ENCODE measurements around the gene DNAH9.

DNAH9 gene

GRCh38 chr17:11598274-11599221, at the start of gene DNAH9:
DNAH9 (plus strand) TSS chr17:11598470; CDS start chr17:11598499, 29 bp downstream.
- DNase-seq (ENCODE audit: low read depth) = no peak

- no peak for DNase-seq (ENCODE audit: low read depth)
Observed at GRCh38 chr17:11550431-11550830, 47.8 kb upstream of the DNAH9 start.

- DNase-seq (ENCODE audit: low read depth) = no peak
Observed at GRCh38 chr17:11551442-11551841, 46.8 kb upstream of the DNAH9 start.

DNA sequence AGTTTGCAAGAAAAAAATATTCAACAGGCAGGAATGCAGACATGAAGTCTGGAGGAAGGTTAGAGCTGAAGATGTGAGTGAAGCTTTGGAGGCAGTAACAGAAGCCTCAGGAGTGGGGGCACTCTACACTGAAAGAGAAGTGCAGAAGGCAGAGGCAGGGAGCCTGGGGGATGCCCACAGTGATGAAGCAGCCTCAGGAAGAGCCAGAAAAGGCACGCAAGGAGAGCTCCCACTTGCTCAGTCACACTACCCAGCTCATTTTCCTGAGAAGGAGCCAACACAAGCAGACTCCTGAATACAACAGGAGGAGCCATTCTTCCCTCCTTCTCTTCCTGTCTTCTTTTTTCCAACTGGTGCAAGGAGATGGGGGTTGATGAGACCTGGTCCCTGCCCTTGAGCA, 45.1 kb upstream of the DNAH9 start:
- no peak for DNase-seq (ENCODE audit: low read depth)

GRCh38 chr17:11554042-11554441, 44.2 kb upstream of the DNAH9 start:
- DNase-seq (ENCODE audit: low read depth) = no peak

DNA sequence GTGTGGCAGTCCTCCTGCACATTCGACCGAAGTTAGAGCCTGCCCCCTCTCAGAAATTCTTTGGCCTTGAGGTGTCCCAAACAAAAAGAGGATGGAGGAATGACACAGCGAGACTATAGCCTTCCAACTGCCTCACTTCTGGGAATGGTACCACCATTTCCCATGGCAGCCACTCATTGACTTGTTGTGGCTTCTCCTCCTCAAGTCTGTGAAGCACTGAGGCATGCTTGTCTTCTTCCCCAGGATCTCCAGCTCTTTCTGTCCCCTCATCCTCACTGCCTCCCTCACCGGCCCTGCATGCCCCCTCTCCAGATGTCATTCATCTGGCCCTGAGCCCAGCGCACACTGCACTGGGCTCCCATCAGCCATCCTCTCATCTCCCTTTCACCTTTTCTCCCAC, 43.7 kb upstream of the DNAH9 start:
- DNase-seq (ENCODE audit: low read depth) = no peak

GRCh38 chr17:11555530-11555929, 42.7 kb upstream of the DNAH9 start:
- DNase-seq (ENCODE audit: low read depth) = no peak

DNA sequence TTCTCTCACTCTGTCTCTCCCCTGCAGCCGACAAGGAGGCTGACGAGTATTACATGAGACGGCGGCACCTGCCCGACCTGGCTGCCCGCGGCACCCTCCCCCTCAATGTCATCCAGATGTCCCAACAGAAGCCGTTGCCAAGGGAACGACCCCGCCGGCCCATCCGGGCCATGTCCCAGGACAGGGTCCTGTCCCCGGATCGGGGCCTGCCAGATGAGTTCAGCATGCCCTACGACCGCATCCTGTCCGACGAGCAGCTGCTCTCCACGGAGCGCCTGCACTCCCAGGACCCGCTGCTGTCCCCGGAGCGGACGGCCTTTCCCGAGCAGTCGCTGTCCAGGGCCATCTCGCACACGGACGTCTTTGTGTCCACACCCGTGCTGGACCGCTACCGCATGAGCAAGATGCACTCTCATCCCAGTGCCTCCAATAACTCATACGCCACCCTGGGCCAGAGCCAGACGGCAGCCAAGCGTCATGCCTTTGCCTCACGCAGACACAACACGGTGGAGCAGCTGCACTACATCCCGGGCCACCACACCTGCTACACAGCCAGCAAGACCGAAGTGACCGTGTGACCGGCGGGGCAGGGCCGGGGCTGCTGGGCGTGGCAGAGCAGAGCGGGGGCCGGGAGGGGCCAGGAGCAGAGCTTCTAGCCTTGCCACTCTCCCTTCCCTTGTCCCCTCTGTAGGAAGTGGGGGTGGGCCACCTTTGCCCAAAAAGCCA, 40.4 kb upstream of the DNAH9 start:
- DNase-seq (ENCODE audit: low read depth) = no peak

DNA sequence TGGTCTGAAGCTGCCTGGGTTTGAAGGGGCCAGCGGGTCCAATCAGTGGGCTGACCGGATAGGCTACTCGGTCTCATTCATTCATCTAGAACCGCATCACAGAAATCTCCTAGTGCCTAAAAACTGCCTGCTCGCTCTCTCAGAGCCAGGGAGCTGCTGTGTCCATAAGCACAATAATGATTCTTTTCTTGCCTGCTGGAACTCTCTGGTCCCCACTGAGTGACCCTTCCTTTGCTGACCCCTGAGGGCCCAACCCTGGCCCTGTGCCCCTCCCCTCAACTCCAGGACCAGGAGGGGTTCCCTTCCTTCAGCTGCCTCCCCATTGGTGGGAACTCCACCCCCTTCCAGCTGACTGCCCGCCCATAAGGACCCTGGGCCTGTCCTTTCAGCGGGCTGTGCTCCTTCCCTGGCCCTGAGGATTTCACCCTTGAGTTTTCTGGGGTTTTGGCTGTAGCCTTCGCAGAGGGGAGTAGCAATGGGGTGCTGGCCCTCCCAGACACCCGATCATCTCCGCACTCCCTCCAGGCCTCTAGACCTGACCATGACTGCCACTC, 39.5 kb upstream of the DNAH9 start:
- no peak for DNase-seq (ENCODE audit: low read depth)

GRCh38 chr17:11559601-11560000, 38.7 kb upstream of the DNAH9 start:
- no peak for DNase-seq (ENCODE audit: low read depth)

GRCh38 chr17:11561281-11561680, 37.0 kb upstream of the DNAH9 start:
- no peak for DNase-seq (ENCODE audit: low read depth)

DNA sequence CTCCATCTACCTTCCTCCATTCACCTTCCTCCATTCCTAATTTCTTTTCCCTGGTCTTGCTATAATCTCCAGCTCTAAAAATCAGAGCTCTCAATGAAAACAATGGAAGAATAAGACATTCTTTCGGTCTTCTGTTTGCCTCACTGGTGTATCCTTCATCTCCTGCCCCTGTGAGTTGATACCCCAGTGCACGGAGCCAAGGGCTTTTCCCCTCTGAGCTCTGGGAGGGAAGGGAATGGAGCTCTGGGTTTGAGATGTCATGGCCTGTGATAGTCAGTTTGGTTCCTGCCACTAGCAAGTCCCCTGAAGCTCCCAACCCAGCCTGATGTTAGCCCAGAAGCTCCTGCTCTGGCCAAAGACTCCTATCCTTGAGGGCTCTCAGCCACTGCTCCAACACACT, 36.6 kb upstream of the DNAH9 start:
- no peak for DNase-seq (ENCODE audit: low read depth)

- DNase-seq (ENCODE audit: low read depth) = no peak
Observed at GRCh38 chr17:11564589-11565380, 33.5 kb upstream of the DNAH9 start.

DNA sequence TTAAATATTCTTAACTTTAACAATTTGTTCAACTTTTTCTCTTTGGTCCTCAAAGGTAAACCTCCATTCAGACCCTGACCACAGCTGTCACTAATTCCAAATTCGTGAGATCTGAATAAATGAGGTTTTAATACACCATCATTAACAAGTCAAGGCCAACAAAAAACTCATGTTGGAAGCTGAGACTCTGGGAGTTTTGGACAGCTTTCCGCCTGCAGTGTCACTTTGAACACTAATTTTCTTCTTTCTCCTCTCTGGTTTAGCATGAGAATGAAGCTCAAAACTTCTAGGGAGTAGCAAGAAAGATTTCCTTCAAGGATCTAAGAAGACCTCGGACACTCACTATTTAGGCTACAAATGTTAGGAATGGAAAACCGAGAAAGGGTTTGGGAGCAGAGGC, 32.7 kb upstream of the DNAH9 start:
- no peak for DNase-seq (ENCODE audit: low read depth)

DNA sequence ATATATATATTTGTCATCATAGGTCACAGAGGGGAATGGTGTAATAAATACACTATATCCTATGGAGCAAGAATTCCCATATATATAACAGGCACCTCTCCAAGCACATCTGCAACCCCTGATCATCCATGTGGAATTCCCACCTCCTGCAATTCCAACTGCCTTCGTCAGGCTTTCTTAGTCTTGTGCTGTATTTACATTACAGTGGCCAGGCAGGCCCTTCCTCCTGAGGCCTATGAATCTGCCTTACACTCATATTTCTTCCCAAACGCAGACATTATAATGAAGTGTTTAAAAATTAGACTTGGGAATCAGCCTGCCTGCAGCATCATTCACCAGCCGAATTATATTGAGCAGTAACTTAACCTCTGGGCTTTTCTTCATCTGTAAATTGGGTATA, 19.3 kb upstream of the DNAH9 start:
- no peak for DNase-seq (ENCODE audit: low read depth)

- DNase-seq (ENCODE audit: low read depth) = no peak
Observed at GRCh38 chr17:11580677-11581076, 17.6 kb upstream of the DNAH9 start.

DNA sequence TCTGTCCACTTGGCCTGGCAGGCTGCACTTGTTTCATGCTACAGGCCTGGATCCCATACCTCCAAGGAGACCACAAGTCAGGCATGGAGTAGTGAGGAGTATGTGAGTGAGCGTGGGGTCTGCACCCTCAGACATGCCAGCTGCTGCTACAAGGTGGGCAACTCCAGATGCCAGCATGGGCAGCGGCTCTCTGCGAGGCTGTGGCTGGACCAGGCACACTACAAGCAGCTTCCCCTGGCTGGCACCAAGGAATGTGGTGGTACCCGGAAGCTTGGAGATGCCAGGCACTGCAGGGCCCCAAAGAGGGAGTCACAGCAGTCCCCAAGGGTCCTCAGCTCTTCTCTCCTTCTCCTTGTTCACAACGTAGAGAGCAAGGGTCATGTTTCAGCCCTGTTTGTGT, 16.1 kb upstream of the DNAH9 start:
- DNase-seq (ENCODE audit: low read depth) = no peak

DNA sequence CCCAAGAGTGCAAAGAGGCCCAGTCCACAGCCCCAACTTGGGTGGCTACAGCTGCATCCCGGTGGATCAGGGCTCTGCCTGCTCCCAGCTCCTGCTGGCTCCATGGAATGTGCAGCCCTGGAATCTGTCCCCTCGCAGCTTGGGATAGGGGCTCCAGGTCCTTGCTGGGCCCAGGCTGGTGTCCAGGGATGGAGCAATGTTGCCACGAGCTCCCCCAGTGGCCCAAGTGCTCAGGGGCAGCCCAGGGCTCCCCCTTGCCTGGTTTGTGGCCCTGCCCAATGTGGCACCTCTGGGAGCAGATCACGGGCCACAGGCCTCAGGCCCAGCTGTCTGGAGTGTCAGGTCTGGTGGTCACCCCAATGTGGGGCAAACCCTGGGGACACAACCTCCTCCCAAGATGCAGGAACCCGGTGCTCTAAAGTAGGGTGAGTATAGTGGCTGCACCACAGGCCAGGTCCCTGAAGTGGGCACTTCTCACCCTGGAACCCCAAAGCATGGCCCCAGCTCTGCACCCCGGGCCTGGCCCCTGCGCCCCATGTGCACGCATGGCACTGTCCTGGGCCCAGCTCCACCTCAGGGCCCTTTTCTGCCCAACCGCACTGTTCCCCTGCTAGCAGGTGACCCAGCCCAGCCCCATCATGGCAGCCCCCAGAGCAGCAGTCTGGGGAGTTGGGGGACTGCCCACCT, 14.8 kb upstream of the DNAH9 start:
- no peak for DNase-seq (ENCODE audit: low read depth)

DNA sequence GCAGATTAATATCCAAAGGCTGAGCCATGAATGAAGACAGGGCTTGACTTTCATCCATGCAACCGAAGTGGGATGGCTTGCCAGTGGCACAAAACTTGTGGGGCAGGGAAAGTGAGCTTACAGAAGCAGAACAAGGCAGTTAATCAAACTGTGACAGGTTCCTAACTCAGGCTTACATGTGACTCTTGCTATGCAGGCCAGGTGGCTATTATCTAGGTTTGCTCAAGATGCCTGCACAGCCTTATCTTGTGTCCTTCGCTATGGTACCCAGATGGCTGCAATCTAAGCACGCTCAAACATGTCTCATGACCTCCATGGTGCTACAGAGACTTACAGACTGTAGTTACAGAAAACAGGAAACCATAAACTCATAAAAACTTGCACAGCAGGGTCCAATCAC, 8.6 kb upstream of the DNAH9 start:
- no peak for DNase-seq (ENCODE audit: low read depth)

GRCh38 chr17:11601661-11602060, 3.4 kb downstream of the DNAH9 start:
- no peak for DNase-seq (ENCODE audit: low read depth)

- DNase-seq (ENCODE audit: low read depth) = no peak
Observed at GRCh38 chr17:11608396-11608795, 10.1 kb downstream of the DNAH9 start.
